ENCODE data around the gene ALG2.

The ALG2 gene

DNA sequence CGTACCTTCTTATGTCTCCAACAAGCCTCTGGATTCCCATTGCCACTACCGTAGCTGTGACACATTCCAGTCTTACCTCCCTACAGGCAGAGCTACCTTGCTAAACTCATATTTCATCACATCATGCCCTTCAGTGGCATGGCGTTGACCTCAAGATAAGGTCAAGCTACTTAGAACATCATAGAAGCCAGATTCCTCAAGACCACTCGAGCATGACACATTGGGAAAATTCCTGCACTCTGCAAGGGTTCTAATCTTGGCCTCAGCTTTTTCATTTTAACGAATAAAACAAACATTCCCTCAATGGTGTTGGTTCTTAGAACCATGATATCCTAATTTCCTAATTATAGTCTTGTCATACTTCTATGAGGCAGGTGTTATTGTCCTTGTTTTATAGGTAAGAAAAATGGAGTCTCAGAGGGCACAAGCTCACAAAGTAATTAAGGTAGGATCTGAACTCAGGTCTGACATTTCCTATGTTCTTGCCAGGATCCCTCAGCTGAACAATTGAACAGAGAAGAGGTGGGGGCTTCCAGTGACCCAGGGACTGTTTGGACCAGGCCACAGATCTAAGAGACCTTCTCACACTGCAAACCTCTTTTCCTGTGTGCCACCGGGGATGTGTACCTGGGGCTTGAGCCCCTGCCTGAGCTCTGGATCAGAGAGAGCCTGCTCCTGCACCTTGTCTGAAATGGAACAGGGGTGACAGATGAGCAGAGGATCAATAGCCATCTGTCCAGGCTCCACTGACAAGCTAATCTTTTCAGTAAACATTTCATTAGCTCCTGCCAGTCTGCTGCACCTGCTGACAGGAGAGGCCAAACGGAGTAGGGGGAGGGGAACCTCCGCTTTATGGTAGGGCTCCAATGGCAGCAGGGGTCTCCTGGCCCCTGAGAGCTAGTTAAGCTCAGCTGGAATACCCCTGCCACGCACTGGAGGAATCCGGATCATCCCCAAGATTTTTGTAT lies 49.3 kb downstream of the ALG2 start:
- no peak for DNase-seq (ENCODE audit: low spot score)

GRCh38 chr9:99171225-99172123 lies 50.3 kb downstream of the ALG2 start:
- no peak for DNase-seq (ENCODE audit: low spot score)

DNA sequence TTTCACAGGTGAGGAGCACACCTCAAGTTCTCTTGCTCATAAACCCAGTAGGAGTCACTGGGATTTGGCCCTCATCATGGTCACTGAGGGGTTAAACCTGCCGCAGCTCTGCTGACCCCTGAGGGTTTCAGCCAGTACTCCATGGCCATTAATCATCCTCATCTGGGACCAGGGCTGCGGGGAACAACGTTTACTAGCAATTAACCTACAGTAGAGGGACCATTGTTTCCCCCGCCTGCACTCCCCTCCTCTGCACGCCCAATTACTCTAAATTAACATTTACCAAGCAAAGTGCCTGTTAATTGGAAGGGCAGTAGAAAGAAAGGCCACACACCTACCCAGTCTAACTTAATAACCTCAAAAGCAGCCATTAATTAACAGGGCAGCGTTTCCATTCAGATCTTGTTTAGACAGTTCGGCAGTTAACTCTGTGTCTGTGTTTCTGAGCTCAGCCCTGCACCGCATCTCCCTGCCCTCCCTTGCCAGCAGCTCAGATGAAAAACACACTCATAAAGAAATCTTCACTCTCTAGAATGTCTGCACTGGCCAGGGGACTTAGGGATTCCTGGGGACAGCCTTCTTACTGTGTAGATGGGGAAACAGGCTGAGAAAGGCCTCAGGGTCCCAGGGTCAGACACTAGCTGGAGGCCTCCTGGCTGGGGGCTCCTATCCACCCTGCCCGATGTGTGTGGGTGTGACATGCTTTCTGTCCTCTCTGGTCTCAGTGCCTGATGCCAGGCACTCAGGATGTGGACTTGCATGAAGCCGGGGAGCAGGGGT lies 51.6 kb downstream of the ALG2 start:
- no peak for DNase-seq (ENCODE audit: low spot score)

DNA sequence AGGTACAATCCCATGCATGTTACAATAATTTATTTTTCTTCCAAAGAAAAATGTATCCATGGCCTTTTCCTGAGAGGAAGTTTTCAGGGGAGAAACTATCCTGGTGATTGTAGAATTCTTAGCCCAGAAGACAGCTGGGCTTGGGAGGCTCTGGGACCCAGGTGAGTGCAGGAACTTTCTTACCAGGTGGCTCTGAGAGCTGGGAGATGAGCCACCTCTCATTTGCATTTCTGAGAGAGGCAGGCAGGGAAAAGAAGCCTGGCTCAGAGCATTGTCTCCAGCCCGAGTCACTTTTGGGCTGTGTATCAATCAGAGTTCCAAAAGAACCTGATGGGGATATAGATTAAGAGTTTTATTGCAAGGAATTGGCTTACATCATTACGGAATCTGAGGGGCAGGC lies 52.7 kb downstream of the ALG2 start:
- no peak for DNase-seq (ENCODE audit: low spot score)

DNA sequence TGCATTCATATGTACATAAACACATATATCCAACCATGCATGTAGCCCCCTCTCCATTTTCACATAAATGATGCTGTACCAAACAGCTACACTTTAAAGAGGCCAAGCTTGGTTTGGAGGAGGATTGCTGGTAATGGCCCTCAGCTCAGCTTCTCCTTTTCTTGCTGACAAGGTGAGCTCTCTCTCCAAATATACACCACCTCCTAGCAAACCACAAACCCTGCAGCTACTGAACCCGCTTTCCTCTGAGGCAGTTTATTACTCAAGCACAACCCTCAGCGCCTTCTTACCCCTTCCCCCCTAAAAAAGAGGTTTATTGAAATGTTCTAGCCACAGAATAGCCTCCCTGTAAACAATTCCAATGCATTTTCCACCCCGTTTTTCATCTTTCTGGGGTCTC lies 54.0 kb downstream of the ALG2 start:
- DNase-seq (ENCODE audit: low spot score): no peak

- no peak for DNase-seq (ENCODE audit: low spot score)
Measured at GRCh38 chr9:99167119-99167518, 54.6 kb downstream of the ALG2 start.
